HEK293 (cell line): Measurements from ENCODE around the gene PLCB1.

Experiments used
- CTCF ChIA-PET: fragments of 350-600 bp; formaldehyde crosslinking; extraction: SDS; loops from one replicate; lab custom pipeline; 2021; ENCODE audit warnings: antibody characterized with exemption; lab: Yijun Ruan, JAX
- POLR2A ChIA-PET: fragments of 300-600 bp; formaldehyde crosslinking; extraction: SDS; loops from one replicate; lab custom pipeline; 2020; ENCODE audit warnings: antibody characterized with exemption, inconsistent platforms; lab: Yijun Ruan, JAX
- H3K27ac ChIP-seq: fragments of 200-500 bp; sonication (Bioruptor generic); 2 replicates; pipeline ENCODE4 v1.5.1; 2014; ENCODE audit warnings: low read depth, low read length, control low read depth, inconsistent platforms; ENCODE audit errors: extremely low read depth
- H3K36me3 ChIP-seq, 2 experiments: fragments of 200-500 bp in 1 of 2; sonication (Bioruptor generic) in 1 of 2; 1 replicate in 1 of 2; 2 replicates in 1 of 2; pipeline ENCODE4 v1.5.1; 2014 to 2017; ENCODE audit warnings: inconsistent platforms in 2 of 2, low read length in 2 of 2; ENCODE audit not compliant: control insufficient read depth in 2 of 2, insufficient read depth in 1 of 2
- H3K4me1 ChIP-seq: fragments of 200-500 bp; sonication (Bioruptor generic); 2 replicates; pipeline ENCODE4 v1.5.1; 2014; ENCODE audit warnings: mild to moderate bottlenecking, low read length, inconsistent platforms; ENCODE audit not compliant: control insufficient read depth, insufficient read depth
- H3K4me3 ChIP-seq: 2 replicates; pipeline ENCODE4 v1.5.1; 2011; ENCODE audit warnings: low read depth, mild to moderate bottlenecking, control low read depth, low read length, moderate library complexity
- H3K9me3 ChIP-seq: fragments of 200-500 bp; sonication (Bioruptor generic); 2 replicates; pipeline ENCODE4 v1.5.1; 2014; ENCODE audit warnings: low read depth, low read length, inconsistent platforms; ENCODE audit not compliant: control insufficient read depth, insufficient read depth
- GFI1B ChIP-seq: fragments of 450-650 bp; formaldehyde crosslinking; IDR thresholded peaks from 2 replicates; pipeline ENCODE4 v1.5.1; 2016; ENCODE audit warnings: missing biosample characterization, missing genetic modification characterization
- GLIS1 ChIP-seq: fragments of 450-650 bp; formaldehyde crosslinking; IDR thresholded peaks from 2 replicates; pipeline ENCODE4 v1.5.1; 2016; ENCODE audit warnings: missing biosample characterization, missing genetic modification characterization
- HOXA7 ChIP-seq: sonication (generic); formaldehyde crosslinking; IDR thresholded peaks from 2 replicates; pipeline ENCODE4 v1.8.1; 2022; ENCODE audit warnings: missing genetic modification reagents, borderline replicate concordance
- IKZF3 ChIP-seq: fragments of 450-650 bp; IDR thresholded peaks from 2 replicates; pipeline ENCODE4 v1.5.0; 2018; ENCODE audit warnings: missing biosample characterization, mild to moderate bottlenecking, missing genetic modification characterization, moderate library complexity
- KLF10 ChIP-seq: fragments of 450-650 bp; IDR thresholded peaks from 2 replicates; pipeline ENCODE4 v1.5.1; 2018; ENCODE audit warnings: missing biosample characterization, mild to moderate bottlenecking, missing genetic modification characterization
- KLF16 ChIP-seq: fragments of 450-650 bp; formaldehyde crosslinking; IDR thresholded peaks from 2 replicates; pipeline ENCODE4 v1.5.1; 2017; ENCODE audit warnings: missing biosample characterization, missing genetic modification characterization
- MZF1 ChIP-seq: fragments of 450-650 bp; formaldehyde crosslinking; IDR thresholded peaks from 2 replicates; pipeline ENCODE4 v1.5.1; 2017; ENCODE audit warnings: missing biosample characterization, missing genetic modification characterization, borderline replicate concordance
- ZBTB20 ChIP-seq: fragments of 450-650 bp; formaldehyde crosslinking; IDR thresholded peaks from 2 replicates; pipeline ENCODE4 v1.5.1; 2016; ENCODE audit warnings: missing biosample characterization, missing genetic modification characterization
- ZBTB7A ChIP-seq: fragments of 450-650 bp; formaldehyde crosslinking; IDR thresholded peaks from 2 replicates; pipeline ENCODE4 v1.5.1; 2016; ENCODE audit warnings: low read depth, missing biosample characterization, missing genetic modification characterization
- ZEB2 ChIP-seq: fragments of 450-650 bp; formaldehyde crosslinking; IDR thresholded peaks from 2 replicates; pipeline ENCODE4 v1.5.1; 2016; ENCODE audit warnings: missing biosample characterization, missing genetic modification characterization
- ZFHX2 ChIP-seq: fragments of 450-650 bp; formaldehyde crosslinking; conservative IDR thresholded peaks from 2 replicates; pipeline ENCODE4 v1.5.1; 2016; ENCODE audit warnings: missing biosample characterization, missing genetic modification characterization
- ZFP41 ChIP-seq: fragments of 450-650 bp; formaldehyde crosslinking; IDR thresholded peaks from 2 replicates; pipeline ENCODE4 v1.5.1; 2016; ENCODE audit warnings: missing biosample characterization, missing genetic modification characterization, borderline replicate concordance
- ZNF175 ChIP-seq: fragments of 450-650 bp; formaldehyde crosslinking; IDR thresholded peaks from 2 replicates; pipeline ENCODE4 v1.5.1; 2016; ENCODE audit warnings: missing biosample characterization, missing genetic modification characterization
- ZNF19 ChIP-seq: fragments of 450-650 bp; formaldehyde crosslinking; IDR thresholded peaks from 2 replicates; pipeline ENCODE4; 2016; ENCODE audit warnings: missing biosample characterization, missing genetic modification characterization, low read depth
- ZNF202 ChIP-seq: fragments of 450-650 bp; formaldehyde crosslinking; IDR thresholded peaks from 2 replicates; pipeline ENCODE4 v1.5.1; 2016; ENCODE audit warnings: missing biosample characterization, missing genetic modification characterization, borderline replicate concordance
- ZNF214 ChIP-seq: fragments of 450-650 bp; formaldehyde crosslinking; IDR thresholded peaks from 2 replicates; pipeline ENCODE4 v1.5.1; 2017; ENCODE audit warnings: missing biosample characterization, mild to moderate bottlenecking, missing genetic modification characterization, borderline replicate concordance
- ZNF26 ChIP-seq: fragments of 450-650 bp; formaldehyde crosslinking; IDR thresholded peaks from 2 replicates; pipeline ENCODE4 v1.5.1; 2016; ENCODE audit warnings: missing biosample characterization, missing genetic modification characterization
- ZNF311 ChIP-seq: fragments of 450-650 bp; formaldehyde crosslinking; IDR thresholded peaks from 2 replicates; pipeline ENCODE4 v1.5.1; 2017; ENCODE audit warnings: missing biosample characterization, missing genetic modification characterization, borderline replicate concordance
- ZNF324 ChIP-seq: fragments of 450-650 bp; formaldehyde crosslinking; IDR thresholded peaks from 2 replicates; pipeline ENCODE4 v1.5.1; 2016; ENCODE audit warnings: missing biosample characterization, missing genetic modification characterization
- ZNF394 ChIP-seq: fragments of 450-650 bp; formaldehyde crosslinking; IDR thresholded peaks from 2 replicates; pipeline ENCODE4 v1.5.1; 2016; ENCODE audit warnings: missing biosample characterization, missing genetic modification characterization, mild to moderate bottlenecking, moderate library complexity, borderline replicate concordance
- ZNF48 ChIP-seq: fragments of 450-650 bp; formaldehyde crosslinking; IDR thresholded peaks from 2 replicates; pipeline ENCODE4 v1.5.1; 2016; ENCODE audit warnings: missing biosample characterization, missing genetic modification characterization
- ZNF501 ChIP-seq: fragments of 450-650 bp; formaldehyde crosslinking; IDR thresholded peaks from 2 replicates; pipeline ENCODE4 v1.5.1; 2016; ENCODE audit warnings: missing biosample characterization, missing genetic modification characterization
- ZNF514 ChIP-seq: fragments of 450-650 bp; formaldehyde crosslinking; IDR thresholded peaks from 2 replicates; pipeline ENCODE4 v1.5.1; 2016; ENCODE audit warnings: missing biosample characterization, missing genetic modification characterization
- ZNF521 ChIP-seq: fragments of 450-650 bp; formaldehyde crosslinking; IDR thresholded peaks from 2 replicates; pipeline ENCODE4 v1.5.1; 2017; ENCODE audit warnings: missing biosample characterization, mild to moderate bottlenecking, missing genetic modification characterization
- ZNF777 ChIP-seq: fragments of 450-650 bp; formaldehyde crosslinking; IDR thresholded peaks from 2 replicates; pipeline ENCODE4 v1.5.1; 2017; ENCODE audit warnings: missing biosample characterization, missing genetic modification characterization, borderline replicate concordance
- ZNF791 ChIP-seq: fragments of 450-650 bp; formaldehyde crosslinking; IDR thresholded peaks from 2 replicates; pipeline ENCODE4 v1.5.1; 2016; ENCODE audit warnings: missing biosample characterization, missing genetic modification characterization
- ZSCAN4 ChIP-seq: fragments of 450-650 bp; formaldehyde crosslinking; IDR thresholded peaks from 2 replicates; pipeline ENCODE4 v1.5.1; 2017; ENCODE audit warnings: missing biosample characterization, missing genetic modification characterization
- TF ChIP-seq, protein P1 (sequence below): fragments of 450-650 bp; formaldehyde crosslinking; IDR thresholded peaks from 2 replicates; pipeline ENCODE4 v1.5.1; 2017; ENCODE audit warnings: missing biosample characterization, missing genetic modification characterization

PLCB1 gene

DNA sequence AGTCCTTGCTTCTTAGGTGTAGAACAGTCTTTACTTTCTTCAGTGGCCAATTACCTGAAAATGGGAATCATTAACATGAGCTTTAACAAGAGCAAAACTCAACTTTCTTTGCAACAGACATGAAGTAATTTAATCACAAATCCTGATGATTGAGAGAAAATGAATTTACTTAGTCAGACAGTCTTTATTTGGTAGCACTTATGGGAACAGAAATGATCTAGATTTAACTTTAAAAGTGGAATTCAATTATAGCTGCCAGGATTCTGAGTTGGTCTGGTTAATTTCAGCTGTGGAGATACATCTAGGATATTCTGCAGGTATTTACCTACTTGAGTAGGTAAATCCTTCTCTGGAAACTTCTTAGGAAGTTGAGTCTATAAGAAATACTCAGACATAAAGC lies 492.6 kb downstream of the PLCB1 start (continued):
- TF ChIP-seq ZNF175 (tag by site-specific recombination) (no peak), KLF16 (tag by site-specific recombination) (no peak), ZNF324 (tag by site-specific recombination) (no peak), ZNF214 (no peak)

GRCh38 chr20:8627340-8628004 lies 495.4 kb downstream of the PLCB1 start:
- CTCF ChIA-PET: no interaction called here
- Histone ChIP-seq H3K9me3 (no peaks in the 10 kb centered on the region), H3K4me1 (no peaks in the 10 kb centered on the region), H3K27ac (no peak overlapping the region), H3K4me3 (no peak overlapping the region), H3K36me3 (no peaks in the 10 kb centered on the region)
- TF ChIP-seq ZBTB20: no peak
- no peak for TF ChIP-seq ZNF777 (tag by site-specific recombination)
- no peak for TF ChIP-seq ZNF26 (tag by site-specific recombination)
- TF ChIP-seq ZEB2 (tag by site-specific recombination): no peak
- TF ChIP-seq ZNF19 (tag by site-specific recombination): no peak
- no peak for TF ChIP-seq KLF10 (tag by site-specific recombination)
- TF ChIP-seq HOXA7 (CRISPR knock-in tag): no peak
- no peak for TF ChIP-seq ZFHX2
- TF ChIP-seq ZNF394: no peak
- TF ChIP-seq ZNF514 (tag by site-specific recombination): no peak
- POLR2A ChIA-PET: no interaction called here

DNA sequence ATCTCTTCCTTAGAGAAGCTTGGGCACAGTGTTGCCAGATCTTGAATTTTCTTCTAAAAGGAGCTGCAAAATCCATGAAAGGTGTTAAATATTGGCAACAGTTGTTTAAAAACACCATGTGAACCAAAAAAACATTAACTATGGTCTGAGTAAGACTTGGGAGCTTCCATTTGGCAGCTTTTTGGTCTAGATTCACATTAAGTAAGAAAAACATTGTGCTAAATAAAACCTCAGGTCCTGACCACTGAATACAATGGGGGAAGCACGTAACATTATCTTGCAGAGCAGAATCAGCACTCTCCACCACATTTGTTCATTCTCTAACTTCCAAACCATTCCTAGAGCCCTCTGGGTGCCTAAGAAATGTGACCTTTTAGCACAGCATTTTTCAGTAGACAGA lies 499.2 kb downstream of the PLCB1 start:
- ChIA-PET CTCF (no interaction called here), POLR2A (no interaction called here)
- Histone ChIP-seq H3K9me3 (no peaks in the 10 kb centered on the region), H3K4me1 (no peaks in the 10 kb centered on the region), H3K27ac (no peak overlapping the region), H3K36me3 (no peaks in the 10 kb centered on the region), H3K4me3 (no peak overlapping the region)
- TF ChIP-seq GLIS1 (tag by site-specific recombination) (no peak), ZNF48 (tag by site-specific recombination) (no peak), ZNF791 (tag by site-specific recombination) (no peak), ZNF501 (tag by site-specific recombination) (no peak), GFI1B (tag by site-specific recombination) (no peak)
- TF ChIP-seq, protein P1, sequence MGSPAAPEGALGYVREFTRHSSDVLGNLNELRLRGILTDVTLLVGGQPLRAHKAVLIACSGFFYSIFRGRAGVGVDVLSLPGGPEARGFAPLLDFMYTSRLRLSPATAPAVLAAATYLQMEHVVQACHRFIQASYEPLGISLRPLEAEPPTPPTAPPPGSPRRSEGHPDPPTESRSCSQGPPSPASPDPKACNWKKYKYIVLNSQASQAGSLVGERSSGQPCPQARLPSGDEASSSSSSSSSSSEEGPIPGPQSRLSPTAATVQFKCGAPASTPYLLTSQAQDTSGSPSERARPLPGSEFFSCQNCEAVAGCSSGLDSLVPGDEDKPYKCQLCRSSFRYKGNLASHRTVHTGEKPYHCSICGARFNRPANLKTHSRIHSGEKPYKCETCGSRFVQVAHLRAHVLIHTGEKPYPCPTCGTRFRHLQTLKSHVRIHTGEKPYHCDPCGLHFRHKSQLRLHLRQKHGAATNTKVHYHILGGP (tag by site-specific recombination): no peak

DNA sequence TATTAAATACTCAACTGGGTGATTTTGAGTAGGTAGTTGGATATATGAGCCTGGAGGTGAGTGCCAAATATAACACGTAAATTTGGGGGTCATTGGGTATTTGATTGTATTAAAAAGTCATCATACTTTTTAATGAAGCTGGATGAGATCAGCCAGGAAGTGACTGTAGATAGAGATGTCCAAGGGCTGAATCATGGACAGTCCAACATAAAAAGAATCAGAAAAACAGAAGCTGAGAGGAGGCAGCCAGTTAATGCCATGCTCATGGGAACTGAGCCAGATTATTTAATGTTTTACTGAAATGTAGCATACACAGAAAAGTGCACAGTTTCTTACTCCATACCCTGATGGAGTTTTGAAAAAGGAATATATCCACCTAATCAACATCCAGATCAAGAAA lies 501.3 kb downstream of the PLCB1 start:
- ChIA-PET POLR2A (no interaction called here), CTCF (no interaction called here)
- Histone ChIP-seq H3K27ac (no peak overlapping the region), H3K9me3 (no peaks in the 10 kb centered on the region), H3K36me3 (no peaks in the 10 kb centered on the region), H3K4me3 (no peak overlapping the region), H3K4me1 (no peaks in the 10 kb centered on the region)
- TF ChIP-seq ZSCAN4 (tag by site-specific recombination) (no peak), ZNF521 (tag by site-specific recombination) (no peak), ZNF202 (tag by site-specific recombination) (no peak), ZBTB7A (tag by site-specific recombination) (no peak), ZFP41 (tag by site-specific recombination) (no peak), ZNF311 (tag by site-specific recombination) (no peak), IKZF3 (no peak), MZF1 (tag by site-specific recombination) (no peak)
- TF ChIP-seq, protein P1 (tag by site-specific recombination): no peak
